HepG2 (cell line): Measurements from ENCODE around the gene PIF1. TPM values are rescaled to one million over a fixed set of nuclear protein-coding genes. Genes with fewer than 3 reads are reported as not detected.

ENCODE experiments used
- BCL3 ChIP-seq: sonication (generic); formaldehyde crosslinking; IDR thresholded peaks from 2 replicates; pipeline ENCODE4 v1.5.1; 2020; ENCODE audit warnings: mild to moderate bottlenecking, missing genetic modification reagents, moderate library complexity
- CAMTA2 ChIP-seq: sonication (generic); formaldehyde crosslinking; IDR thresholded peaks from 2 replicates; pipeline ENCODE4 v1.4.0; 2020; ENCODE audit warnings: mild to moderate bottlenecking, missing genetic modification reagents, borderline replicate concordance
- CBX5 ChIP-seq: sonication (generic); formaldehyde crosslinking; IDR thresholded peaks from 2 replicates; pipeline ENCODE4 v1.4.0; 2020; ENCODE audit warnings: missing genetic modification reagents, borderline replicate concordance
- CREM ChIP-seq, 2 experiments: sonication (generic) in 1 of 2; formaldehyde crosslinking in 1 of 2; IDR thresholded peaks; 2 replicates each; pipeline versions ENCODE4 v1.4.0 to v1.6.1; 2016 to 2020; ENCODE audit warnings: antibody characterized with exemption in 1 of 2, mild to moderate bottlenecking in 1 of 2, missing genetic modification reagents in 1 of 2
- DMTF1 ChIP-seq: sonication (generic); formaldehyde crosslinking; IDR thresholded peaks from 2 replicates; pipeline ENCODE4 v1.4.0; 2020; ENCODE audit warnings: mild to moderate bottlenecking, missing genetic modification reagents
- ERF ChIP-seq: IDR thresholded peaks from 2 replicates; pipeline ENCODE4 v1.6.1; 2018; ENCODE audit warnings: missing biosample characterization, missing genetic modification reagents
- FOXA3 ChIP-seq: IDR thresholded peaks from 2 replicates; pipeline ENCODE4 v1.6.1; 2016; ENCODE audit warnings: missing genetic modification reagents, missing compliant biosample characterization
- MAX ChIP-seq: IDR thresholded peaks from 2 replicates; pipeline ENCODE4 v1.6.1; 2012; ENCODE audit warnings: inconsistent platforms
- MYC ChIP-seq: sonication (generic); formaldehyde crosslinking; IDR thresholded peaks from 2 replicates; pipeline ENCODE4 v1.9.0; 2021; ENCODE audit warnings: missing genetic modification reagents, borderline replicate concordance
- SMAD3 ChIP-seq: sonication (generic); formaldehyde crosslinking; IDR thresholded peaks from 2 replicates; pipeline ENCODE4 v1.4.0; 2020; ENCODE audit warnings: missing genetic modification reagents
- SOX6 ChIP-seq, 2 experiments: fragments of 450-650 bp in 1 of 2; sonication (generic) in 1 of 2; formaldehyde crosslinking in 1 of 2; IDR thresholded peaks; 2 replicates each; pipeline versions ENCODE4 v1.4.0 to v1.6.1; 2017 to 2020; ENCODE audit warnings: antibody characterized with exemption in 1 of 2, mild to moderate bottlenecking in 1 of 2, missing genetic modification reagents in 1 of 2
- SP1 ChIP-seq, 2 experiments: fragments of 450-650 bp in 1 of 2; sonication (generic) in 1 of 2; formaldehyde crosslinking in 1 of 2; IDR thresholded peaks; 2 replicates each; pipeline versions ENCODE4 v1.4.0 to v1.6.1; 2016 to 2020; ENCODE audit warnings: missing genetic modification reagents in 1 of 2
- SRSF4 ChIP-seq: fragments of 200-400 bp; formaldehyde crosslinking; IDR thresholded peaks from one replicate; pipeline ENCODE4 v1.6.1; 2018; ENCODE audit warnings: mild to moderate bottlenecking, low read depth, low read length, moderate library complexity; ENCODE audit not compliant: poor library complexity, severe bottlenecking
- TGIF2 ChIP-seq: IDR thresholded peaks from 2 replicates; pipeline ENCODE4 v1.6.1; 2016; ENCODE audit warnings: control low read depth, missing compliant biosample characterization
- TRIM24 ChIP-seq: sonication (generic); formaldehyde crosslinking; IDR thresholded peaks from 2 replicates; pipeline ENCODE4 v1.8.0; 2022; ENCODE audit warnings: mild to moderate bottlenecking, missing genetic modification reagents
- ZIK1 ChIP-seq: sonication (generic); formaldehyde crosslinking; IDR thresholded peaks from 2 replicates; pipeline ENCODE4 v1.5.0; 2020; ENCODE audit warnings: mild to moderate bottlenecking, low read depth, missing genetic modification reagents, borderline replicate concordance
- ZKSCAN1 ChIP-seq: fragments of 150-350 bp; IDR thresholded peaks from 2 replicates; pipeline ENCODE4 v1.6.1; 2014; ENCODE audit warnings: low read length
- ZMYM2 ChIP-seq: sonication (generic); formaldehyde crosslinking; IDR thresholded peaks from 2 replicates; pipeline ENCODE4 v1.8.0; 2022; ENCODE audit warnings: mild to moderate bottlenecking, missing genetic modification reagents
- ZNF3 ChIP-seq: IDR thresholded peaks from 2 replicates; pipeline ENCODE4 v1.7.0; 2017; ENCODE audit warnings: inconsistent platforms
- ZNF335 ChIP-seq: sonication (generic); formaldehyde crosslinking; IDR thresholded peaks from 2 replicates; pipeline ENCODE4 v1.4.0; 2020; ENCODE audit warnings: missing genetic modification reagents
- ZNF563 ChIP-seq: sonication (generic); formaldehyde crosslinking; IDR thresholded peaks from 2 replicates; pipeline ENCODE4 v1.8.0; 2022; ENCODE audit warnings: mild to moderate bottlenecking, moderate library complexity, missing genetic modification reagents
- ZNF644 ChIP-seq: IDR thresholded peaks from 2 replicates; pipeline ENCODE4 v1.6.1; 2016; ENCODE audit warnings: low read depth
- polyA plus RNA-seq, 8 experiments: library from polyadenylated mRNA; depleted of rRNA in 3 of 8; stranded (reverse) in 7 of 8; unstranded in 1 of 8; fragments of >200 nt; fragmentation: Illumina TruSeq in 4 of 8; extraction: Trizol in 4 of 8; gene quantifications; 2 replicates each; pipeline versions ENCODE4 v1.2.1 to v1.2.3, GENCODE V29; 2011 to 2016; ENCODE audit warnings: low read depth in 4 of 8, missing spikeins in 1 of 8, mixed read lengths in 1 of 8; ENCODE audit not compliant: insufficient read depth in 1 of 8
- total RNA-seq, 5 experiments: library from RNA; depleted of rRNA; stranded (reverse); fragments of >200 nt; fragmentation: Illumina TruSeq; extraction: Trizol; gene quantifications; 2 replicates each; pipeline ENCODE4 v1.2.3, GENCODE V29; 2016; ENCODE audit warnings: low read depth in 1 of 5
- TF ChIP-seq, protein P1 (sequence below): sonication (generic); formaldehyde crosslinking; IDR thresholded peaks from 2 replicates; pipeline ENCODE4 v1.8.0; 2022; ENCODE audit warnings: mild to moderate bottlenecking, missing genetic modification reagents; ENCODE audit not compliant: insufficient replicate concordance
- TF ChIP-seq, protein P2 (sequence below): sonication (generic); formaldehyde crosslinking; IDR thresholded peaks from 2 replicates; pipeline ENCODE4 v1.5.0; 2020; ENCODE audit warnings: missing genetic modification reagents
- TF ChIP-seq, protein P3 (sequence below): sonication (generic); formaldehyde crosslinking; IDR thresholded peaks from 2 replicates; pipeline ENCODE4 v1.5.0; 2020; ENCODE audit warnings: mild to moderate bottlenecking, low read depth, missing genetic modification reagents, borderline replicate concordance

The PIF1 gene
- total and polyA plus RNA-seq, 2 of the 13 experiments (the other 11 are each of a cell fraction or from before 2014, with no cell fraction given): 18.5 to 19.7 TPM

- TF ChIP-seq TRIM24 (CRISPR knock-in tag) (no peak), ZNF563 (CRISPR knock-in tag) (no peak), ZNF3 (CRISPR knock-in tag) (no peak), MYC (CRISPR knock-in tag) (peak; percentile 59; the same call in 1 of the 2 replicates), BCL3 (no peak), MAX (peak; percentile 66), CBX5 (CRISPR knock-in tag) (peak; percentile 81; the same call in 1 of the 2 replicates), ZNF644 (CRISPR knock-in tag) (no peak), SP1 (IDR thresholded peaks at IDR 0.05) (no peak), SP1 (CRISPR knock-in tag; IDR thresholded peaks at IDR 0.05) (no peak; the same call in 1 of the 2 replicates), SRSF4 (no peak), ZNF335 (CRISPR knock-in tag) (peak; percentile 48; the same call in 1 of the 2 replicates), ZKSCAN1 (no peak), ZMYM2 (peak; percentile 87; the same call in 1 of the 2 replicates), FOXA3 (CRISPR knock-in tag) (peak; percentile 27; the same call in 1 of the 2 replicates), SOX6 (IDR thresholded peaks at IDR 0.05) (no peak), SOX6 (CRISPR knock-in tag; IDR thresholded peaks at IDR 0.05) (peak; percentile 47), CAMTA2 (CRISPR knock-in tag) (no peak), ZIK1 (no peak), DMTF1 (CRISPR knock-in tag) (no peak), TGIF2 (0 out of 2 replicates have a peak, but pooled peaks have one; percentile 25), SMAD3 (0 out of 2 replicates have a peak, but pooled peaks have one; percentile 68), ERF (CRISPR knock-in tag) (0 out of 2 replicates have a peak, but pooled peaks have one; percentile 23), CREM (IDR thresholded peaks at IDR 0.05) (no peak), CREM (CRISPR knock-in tag; IDR thresholded peaks at IDR 0.05) (no peak)
- TF ChIP-seq, protein P1, sequence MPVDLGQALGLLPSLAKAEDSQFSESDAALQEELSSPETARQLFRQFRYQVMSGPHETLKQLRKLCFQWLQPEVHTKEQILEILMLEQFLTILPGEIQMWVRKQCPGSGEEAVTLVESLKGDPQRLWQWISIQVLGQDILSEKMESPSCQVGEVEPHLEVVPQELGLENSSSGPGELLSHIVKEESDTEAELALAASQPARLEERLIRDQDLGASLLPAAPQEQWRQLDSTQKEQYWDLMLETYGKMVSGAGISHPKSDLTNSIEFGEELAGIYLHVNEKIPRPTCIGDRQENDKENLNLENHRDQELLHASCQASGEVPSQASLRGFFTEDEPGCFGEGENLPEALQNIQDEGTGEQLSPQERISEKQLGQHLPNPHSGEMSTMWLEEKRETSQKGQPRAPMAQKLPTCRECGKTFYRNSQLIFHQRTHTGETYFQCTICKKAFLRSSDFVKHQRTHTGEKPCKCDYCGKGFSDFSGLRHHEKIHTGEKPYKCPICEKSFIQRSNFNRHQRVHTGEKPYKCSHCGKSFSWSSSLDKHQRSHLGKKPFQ (CRISPR knock-in tag): no peak
- TF ChIP-seq, protein P2, sequence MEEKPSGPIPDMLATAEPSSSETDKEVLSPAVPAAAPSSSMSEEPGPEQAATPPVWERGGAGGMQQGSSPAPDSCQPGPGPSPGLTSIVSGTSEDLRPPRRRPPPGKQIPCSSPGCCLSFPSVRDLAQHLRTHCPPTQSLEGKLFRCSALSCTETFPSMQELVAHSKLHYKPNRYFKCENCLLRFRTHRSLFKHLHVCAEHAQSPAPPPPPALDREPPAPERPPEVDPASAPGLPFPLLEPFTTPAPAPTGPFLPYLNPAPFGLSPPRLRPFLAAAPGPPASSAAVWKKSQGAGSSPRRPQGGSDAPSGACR (CRISPR knock-in tag): peak; percentile 62; the same call in 1 of the 2 replicates
- TF ChIP-seq, protein P3, sequence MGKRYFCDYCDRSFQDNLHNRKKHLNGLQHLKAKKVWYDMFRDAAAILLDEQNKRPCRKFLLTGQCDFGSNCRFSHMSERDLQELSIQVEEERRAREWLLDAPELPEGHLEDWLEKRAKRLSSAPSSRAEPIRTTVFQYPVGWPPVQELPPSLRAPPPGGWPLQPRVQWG: no peak
These were observed 9.0 kb downstream of the PIF1 start (continued) for GRCh38 chr15:64816452-64816851.
